Caco-2 (cell line): ENCODE results near the gene COX6B1. TPM values are rescaled to one million over a fixed set of nuclear protein-coding genes. Genes with fewer than 3 reads are reported as not detected.

ENCODE experiments used
- BruUV-seq: library from RNA; stranded (reverse); fragments of 400-500 nt; replicated peaks from 2 replicates; lab custom pipeline; 2021; lab: Mats Ljungman, UMichigan
- CTCF ChIA-PET: fragments of 300-600 bp; sonication (Branson Sonifier 250); formaldehyde crosslinking; loops from one replicate; lab custom pipeline; 2022; ENCODE audit warnings: antibody characterized with exemption; lab: Charles Lee
- POLR2A ChIA-PET: fragments of 300-600 bp; sonication (Branson Sonifier 250); formaldehyde crosslinking; loops from one replicate; lab custom pipeline; 2022; ENCODE audit warnings: antibody characterized with exemption; lab: Charles Lee
- DNase-seq, 2 experiments: peaks; one replicate each; pipeline versions ENCODE4 v3.0.0 to v3.0.0-alpha.2; 2020 to 2022
- H3K27me3 ChIP-seq: replicated peaks from 2 replicates; pipeline ENCODE4 v1.6.0; 2011; ENCODE audit warnings: low read length; ENCODE audit not compliant: control insufficient read depth, insufficient read depth
- H3K36me3 ChIP-seq: 2 replicates; pipeline ENCODE4 v1.5.1; 2011; ENCODE audit warnings: low read length; ENCODE audit not compliant: control insufficient read depth, insufficient read depth
- H3K4me1 ChIP-seq: fragments of 250-450 bp; sonication (Bioruptor Pico); 2 replicates; pipeline ENCODE4 v1.5.1; 2020; ENCODE audit warnings: mild to moderate bottlenecking
- H3K4me3 ChIP-seq: 2 replicates; pipeline ENCODE4 v1.5.1; 2011; ENCODE audit warnings: low read depth, mild to moderate bottlenecking, control low read depth, low read length
- H3K9me3 ChIP-seq: fragments of 250-450 bp; sonication (Bioruptor Pico); 2 replicates; pipeline ENCODE4 v1.5.1; 2020; ENCODE audit warnings: mild to moderate bottlenecking, moderate library complexity
- H3K27ac Mint-ChIP-seq: one replicate; pipeline ENCODE4 v1.8.0; 2022; ENCODE audit warnings: mixed read lengths; ENCODE audit not compliant: unreplicated experiment
- H3K27me3 Mint-ChIP-seq: one replicate; pipeline ENCODE4 v1.8.0; 2022; ENCODE audit warnings: mixed read lengths; ENCODE audit not compliant: insufficient read depth, unreplicated experiment
- H3K36me3 Mint-ChIP-seq: one replicate; pipeline ENCODE4 v1.8.0; 2022; ENCODE audit warnings: mild to moderate bottlenecking, mixed read lengths; ENCODE audit not compliant: insufficient read depth, unreplicated experiment
- H3K4me1 Mint-ChIP-seq: one replicate; pipeline ENCODE4 v1.8.0; 2022; ENCODE audit warnings: low read depth, mixed read lengths; ENCODE audit not compliant: unreplicated experiment
- H3K4me3 Mint-ChIP-seq: one replicate; pipeline ENCODE4 v1.8.0; 2022; ENCODE audit warnings: mild to moderate bottlenecking, moderate library complexity, mixed read lengths; ENCODE audit not compliant: unreplicated experiment
- H3K9me3 Mint-ChIP-seq: one replicate; pipeline ENCODE4 v1.8.0; 2022; ENCODE audit warnings: mixed read lengths; ENCODE audit not compliant: unreplicated experiment
- CTCF ChIP-seq, 2 experiments: fragments of 200-600 bp in 1 of 2; IDR thresholded peaks; 1 replicate in 1 of 2; 2 replicates in 1 of 2; pipeline versions ENCODE4 v1.5.1 to v1.8.0; 2011 to 2022; ENCODE audit warnings: antibody characterized with exemption in 1 of 2, control low read depth in 1 of 2, inconsistent platforms in 1 of 2, low read depth in 1 of 2, low read length in 1 of 2, mild to moderate bottlenecking in 1 of 2, moderate library complexity in 1 of 2; ENCODE audit not compliant: insufficient read depth in 1 of 2, severe bottlenecking in 1 of 2, unreplicated experiment in 1 of 2
- intact Hi-C: fragments of 100-400 bp; cut with micrococcal nuclease; formaldehyde crosslinking; loops from one replicate; pipeline ENCODE4 v1.10.0; 2022; ENCODE audit not compliant: unreplicated experiment
- total RNA-seq: library from RNA; stranded (reverse); gene quantifications from 2 replicates; pipeline ENCODE4 v1.2.3, GENCODE V29; 2022

Gene COX6B1
- total RNA-seq, 1 experiment from 2014 or later, result 551 TPM

GRCh38 chr19:35623327-35624010, 24.7 kb upstream of the COX6B1 start:
- Histone ChIP-seq H3K4me3 (no peak overlapping the region), H3K4me1 (no peaks in the 10 kb centered on the region), H3K9me3 (no peaks in the 10 kb centered on the region), H3K27me3 (no peaks in the 10 kb centered on the region), H3K36me3 (no peaks in the 10 kb centered on the region)
- Mint-ChIP-seq H3K36me3 (peaks cover 30% of the 10 kb centered on the region), H3K27me3 (no peaks in the 10 kb centered on the region), H3K4me1 (no peaks in the 10 kb centered on the region), H3K4me3 (no peak overlapping the region), H3K9me3 (no peaks in the 10 kb centered on the region), H3K27ac (peak overlapping the region; percentile 40)
- BruUV-seq, result TSS peak; percentile 19
- intact Hi-C loops, result no loop called here
- ChIA-PET POLR2A (interaction anchor here (0.8 to 1.7 kb wide), 2 partner anchors 16 to 20 kb away, joined by 3 to 12 read pairs; no protein-coding TSS in a partner anchor), CTCF (interaction anchor here (0.7 kb wide), 1 partner anchor 13 kb away, joined by 5 read pairs; no protein-coding TSS in a partner anchor)
- no peak for DNase-seq
- TF ChIP-seq CTCF (IDR thresholded peaks at IDR 0.05; ENCODE audit: insufficient read depth in 1 of 2, low read depth in 1 of 2, low read length in 1 of 2, severe bottlenecking in 1 of 2, unreplicated experiment in 1 of 2), result no peak

- BruUV-seq, result TSS peak; percentile 99
- H3K27me3 ChIP-seq, result no peaks in the 10 kb centered on the region
- H3K36me3 Mint-ChIP-seq, result peaks cover 55% of the 10 kb centered on the region
- H3K4me3 Mint-ChIP-seq, result peak overlapping the region; percentile 100
- no peak for DNase-seq
- H3K9me3 Mint-ChIP-seq, result no peaks in the 10 kb centered on the region
- CTCF ChIA-PET, result no interaction called here
- POLR2A ChIA-PET, result no interaction called here
- H3K9me3 ChIP-seq, result no peaks in the 10 kb centered on the region
- no peaks in the 10 kb centered on the region for H3K27me3 Mint-ChIP-seq
- TF ChIP-seq CTCF (IDR thresholded peaks at IDR 0.05; ENCODE audit: insufficient read depth in 1 of 2, low read depth in 1 of 2, low read length in 1 of 2, severe bottlenecking in 1 of 2, unreplicated experiment in 1 of 2), result no peak
- intact Hi-C loops, result loop anchor here (1.0 to 5.0 kb wide), 4 partner anchors 15 to 81 kb away; partner anchors contain the start of genes COX6B1, HAUS5 and TMEM147
- H3K27ac Mint-ChIP-seq, result peak overlapping the region; percentile 100
- H3K4me1 Mint-ChIP-seq, result peaks cover 7% of the 10 kb centered on the region
- H3K4me3 ChIP-seq, result peak overlapping the region; percentile 55
- H3K4me1 ChIP-seq, result no peaks in the 10 kb centered on the region
- H3K36me3 ChIP-seq, result peaks cover 4% of the 10 kb centered on the region
These were observed 19.9 kb upstream of the COX6B1 start for GRCh38 chr19:35628264-35628564.

GRCh38 chr19:35628565-35629331, 19.4 kb upstream of the COX6B1 start, which contains the start of gene RBM42:
RBM42 (plus strand) TSS chr19:35629036; CDS start chr19:35629154, 118 bp downstream.
- H3K4me1 Mint-ChIP-seq, result peaks cover 7% of the 10 kb centered on the region
- ChIA-PET CTCF (no interaction called here), POLR2A (interaction anchor here (1.0 kb wide), 1 partner anchor 19 kb away, joined by 3 read pairs; the partner anchor contains the start of gene COX6B1)
- BruUV-seq, result no TSS peak
- peak; percentile 99 for DNase-seq
- peak within 1 kb of the TSS; percentile 100 for H3K27ac Mint-ChIP-seq
- no peaks in the 10 kb centered on the region for H3K27me3 ChIP-seq
- H3K4me3 ChIP-seq, result peak within 1 kb of the TSS; percentile 90
- H3K36me3 Mint-ChIP-seq, result peaks cover 60% of the 10 kb centered on the region
- intact Hi-C loops, result loop anchor here (1.0 to 5.0 kb wide), 4 partner anchors 15 to 81 kb away; partner anchors contain the start of genes COX6B1, HAUS5 and TMEM147
- no peak for TF ChIP-seq CTCF (IDR thresholded peaks at IDR 0.05; ENCODE audit: insufficient read depth in 1 of 2, low read depth in 1 of 2, low read length in 1 of 2, severe bottlenecking in 1 of 2, unreplicated experiment in 1 of 2)
- peaks cover 4% of the 10 kb centered on the region for H3K36me3 ChIP-seq
- H3K4me3 Mint-ChIP-seq, result peak within 1 kb of the TSS; percentile 100
- no peaks in the 10 kb centered on the region for H3K4me1 ChIP-seq
- no peaks in the 10 kb centered on the region for H3K27me3 Mint-ChIP-seq
- H3K9me3 Mint-ChIP-seq, result no peaks in the 10 kb centered on the region
- H3K9me3 ChIP-seq, result no peaks in the 10 kb centered on the region
